GM21360 (cell line): Measurements from ENCODE around the gene C12orf42.
"Not testable (repeated sequence)": the region's sequence is repeated elsewhere in the genome, so short reads cannot be mapped to it uniquely, and the experiment has no call there.

ENCODE experiments used
- ATAC-seq: cut with Tn5 transposase; IDR thresholded peaks from one replicate; pipeline ENCODE4 v1.9.1; 2021; ENCODE audit warnings: mild to moderate bottlenecking, moderate library complexity; ENCODE audit not compliant: unreplicated experiment

C12orf42 gene

GRCh38 chr12:103498990-103499389, 3.2 kb upstream of the C12orf42 start:
- no peak for ATAC-seq

- ATAC-seq = no peak
Measured at GRCh38 chr12:103494734-103495468, 867 bp downstream of the C12orf42 start.

GRCh38 chr12:103494051-103494733, 1.6 kb downstream of the C12orf42 start:
- ATAC-seq = no peak

GRCh38 chr12:103493199-103493598, 2.6 kb downstream of the C12orf42 start:
- no peak for ATAC-seq

- ATAC-seq = no peak
Measured at GRCh38 chr12:103482365-103482764, 13.4 kb downstream of the C12orf42 start.

- no peak for ATAC-seq
Measured at GRCh38 chr12:103475073-103475472, 20.7 kb downstream of the C12orf42 start.

GRCh38 chr12:103470664-103471063, 25.1 kb downstream of the C12orf42 start:
- no peak for ATAC-seq

- ATAC-seq = no peak
Measured at GRCh38 chr12:103469719-103470118, 26.0 kb downstream of the C12orf42 start.

GRCh38 chr12:103468837-103469236, 26.9 kb downstream of the C12orf42 start:
- ATAC-seq = no peak

GRCh38 chr12:103462675-103463074, 33.1 kb downstream of the C12orf42 start:
- peak; percentile 88 for ATAC-seq

- no peak for ATAC-seq
Measured at GRCh38 chr12:103457471-103457870, 38.3 kb downstream of the C12orf42 start.

GRCh38 chr12:103456006-103456405, 39.8 kb downstream of the C12orf42 start:
- ATAC-seq = no peak

- no peak for ATAC-seq
Measured at GRCh38 chr12:103455020-103455763, 40.6 kb downstream of the C12orf42 start.

GRCh38 chr12:103444983-103445382, 50.8 kb downstream of the C12orf42 start:
- no peak for ATAC-seq

GRCh38 chr12:103442822-103443221, 52.9 kb downstream of the C12orf42 start:
- peak; percentile 43 for ATAC-seq

GRCh38 chr12:103442182-103442555, 53.6 kb downstream of the C12orf42 start:
- ATAC-seq = no peak

GRCh38 chr12:103441437-103442181, 54.2 kb downstream of the C12orf42 start:
- peak; percentile 93 for ATAC-seq

GRCh38 chr12:103434165-103435105, 61.3 kb downstream of the C12orf42 start:
- not testable (repeated sequence) for ATAC-seq

- no peak for ATAC-seq
Measured at GRCh38 chr12:103431950-103432349, 63.8 kb downstream of the C12orf42 start.

GRCh38 chr12:103431387-103431786, 64.4 kb downstream of the C12orf42 start:
- ATAC-seq = no peak
